ENCODE measurements around the gene TCF4. TPM values are rescaled to one million over a fixed set of nuclear protein-coding genes. Genes with fewer than 3 reads are reported as not detected.

The TCF4 gene
- total RNA-seq, 1 experiment from 2014 or later = 104 TPM

DNA sequence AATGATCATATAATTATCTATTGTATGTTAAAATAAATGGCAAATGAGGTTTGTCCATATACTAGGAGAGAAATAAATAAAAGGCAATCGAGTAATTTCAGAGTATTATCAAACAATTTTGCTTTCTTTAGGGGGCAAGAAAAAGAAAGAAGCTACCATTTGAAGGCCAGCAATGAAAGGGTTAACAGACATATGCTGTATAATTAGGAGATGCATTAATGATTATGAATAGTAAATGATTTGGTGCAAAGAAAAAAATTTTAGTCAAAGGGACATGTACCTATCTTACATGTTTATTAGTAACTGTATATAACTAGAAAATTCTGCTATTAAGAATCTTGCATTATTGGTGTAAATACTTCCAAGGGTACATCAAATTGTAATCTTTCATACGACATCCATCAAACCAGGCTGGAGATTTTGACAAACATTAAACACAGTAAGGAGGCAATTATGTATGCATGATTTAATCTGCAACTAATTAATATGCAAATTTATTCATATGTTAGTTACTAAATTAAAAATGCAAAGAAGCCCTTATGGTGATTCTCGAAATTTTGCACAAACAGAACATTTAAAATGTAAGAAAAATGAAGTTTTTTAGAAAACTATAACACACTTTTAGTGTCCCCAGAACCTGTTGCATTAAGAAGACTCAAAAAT is 251.4 kb downstream of the TCF4 start:
- TF ChIP-seq ZBTB43 (CRISPR knock-in tag; IDR thresholded peaks at IDR 0.05) (no peak), TCF7 (CRISPR knock-in tag; IDR thresholded peaks at IDR 0.05; ENCODE audit: low read depth) (no peak), ZNF121 (CRISPR knock-in tag; IDR thresholded peaks at IDR 0.05) (no peak), ZNF232 (CRISPR knock-in tag; IDR thresholded peaks at IDR 0.05) (no peak), PREB (CRISPR knock-in tag; IDR thresholded peaks at IDR 0.05; ENCODE audit: borderline replicate concordance) (no peak), ZNF263 (CRISPR knock-in tag; IDR thresholded peaks at IDR 0.05; ENCODE audit: low read depth) (no peak), NFE2L1 (CRISPR knock-in tag; IDR thresholded peaks at IDR 0.05) (no peak), RELA (CRISPR knock-in tag; IDR thresholded peaks at IDR 0.05; ENCODE audit: borderline replicate concordance) (no peak), TP53 (CRISPR knock-in tag; IDR thresholded peaks at IDR 0.05) (no peak), ATF1 (CRISPR knock-in tag; IDR thresholded peaks at IDR 0.05) (no peak), NFYB (CRISPR knock-in tag; conservative IDR thresholded peaks at IDR 0.05; ENCODE audit: low read depth) (no peak), PRRX2 (CRISPR knock-in tag; IDR thresholded peaks at IDR 0.05) (no peak), JUN (CRISPR knock-in tag; IDR thresholded peaks at IDR 0.05) (no peak), NR3C1 (CRISPR knock-in tag; conservative IDR thresholded peaks at IDR 0.05; ENCODE audit: low read depth) (no peak)
- TF ChIP-seq, protein P1, sequence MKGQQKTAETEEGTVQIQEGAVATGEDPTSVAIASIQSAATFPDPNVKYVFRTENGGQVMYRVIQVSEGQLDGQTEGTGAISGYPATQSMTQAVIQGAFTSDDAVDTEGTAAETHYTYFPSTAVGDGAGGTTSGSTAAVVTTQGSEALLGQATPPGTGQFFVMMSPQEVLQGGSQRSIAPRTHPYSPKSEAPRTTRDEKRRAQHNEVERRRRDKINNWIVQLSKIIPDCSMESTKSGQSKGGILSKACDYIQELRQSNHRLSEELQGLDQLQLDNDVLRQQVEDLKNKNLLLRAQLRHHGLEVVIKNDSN (CRISPR knock-in tag; IDR thresholded peaks at IDR 0.05) = no peak
- TF ChIP-seq, protein P2, sequence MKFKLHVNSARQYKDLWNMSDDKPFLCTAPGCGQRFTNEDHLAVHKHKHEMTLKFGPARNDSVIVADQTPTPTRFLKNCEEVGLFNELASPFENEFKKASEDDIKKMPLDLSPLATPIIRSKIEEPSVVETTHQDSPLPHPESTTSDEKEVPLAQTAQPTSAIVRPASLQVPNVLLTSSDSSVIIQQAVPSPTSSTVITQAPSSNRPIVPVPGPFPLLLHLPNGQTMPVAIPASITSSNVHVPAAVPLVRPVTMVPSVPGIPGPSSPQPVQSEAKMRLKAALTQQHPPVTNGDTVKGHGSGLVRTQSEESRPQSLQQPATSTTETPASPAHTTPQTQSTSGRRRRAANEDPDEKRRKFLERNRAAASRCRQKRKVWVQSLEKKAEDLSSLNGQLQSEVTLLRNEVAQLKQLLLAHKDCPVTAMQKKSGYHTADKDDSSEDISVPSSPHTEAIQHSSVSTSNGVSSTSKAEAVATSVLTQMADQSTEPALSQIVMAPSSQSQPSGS (CRISPR knock-in tag; IDR thresholded peaks at IDR 0.05; ENCODE audit: borderline replicate concordance, low read depth) = no peak
- TF ChIP-seq, protein P3, sequence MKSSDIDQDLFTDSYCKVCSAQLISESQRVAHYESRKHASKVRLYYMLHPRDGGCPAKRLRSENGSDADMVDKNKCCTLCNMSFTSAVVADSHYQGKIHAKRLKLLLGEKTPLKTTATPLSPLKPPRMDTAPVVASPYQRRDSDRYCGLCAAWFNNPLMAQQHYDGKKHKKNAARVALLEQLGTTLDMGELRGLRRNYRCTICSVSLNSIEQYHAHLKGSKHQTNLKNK (CRISPR knock-in tag; IDR thresholded peaks at IDR 0.05) = no peak
- no peaks in the 10 kb centered on the region for H3K27me3 Mint-ChIP-seq (ENCODE audit: low read depth)
- H3K27ac Mint-ChIP-seq = no peak overlapping the region
- ChIA-PET CTCF (interaction anchor here (0.6 kb wide), 1 partner anchor 85 kb away, joined by 3 read pairs; no protein-coding TSS in a partner anchor), POLR2A (no interaction called here)
- H3K9me3 Mint-ChIP-seq = no peaks in the 10 kb centered on the region
- ATAC-seq (no peak), DNase-seq (ENCODE audit: low spot score) (no peak)
- H3K4me1 Mint-ChIP-seq = peaks cover 61% of the 10 kb centered on the region
- H3K4me3 Mint-ChIP-seq = no peak overlapping the region
- no peaks in the 10 kb centered on the region for H3K36me3 Mint-ChIP-seq

- Mint-ChIP-seq H3K4me3 (no peak overlapping the region), H3K27ac (no peak overlapping the region), H3K9me3 (no peaks in the 10 kb centered on the region), H3K27me3 (ENCODE audit: low read depth) (no peaks in the 10 kb centered on the region), H3K36me3 (no peaks in the 10 kb centered on the region), H3K4me1 (peaks cover 50% of the 10 kb centered on the region)
- TF ChIP-seq ZNF219 (CRISPR knock-in tag; IDR thresholded peaks at IDR 0.05; ENCODE audit: borderline replicate concordance) (no peak), ZNF396 (CRISPR knock-in tag; IDR thresholded peaks at IDR 0.05; ENCODE audit: borderline replicate concordance) (no peak)
- ChIA-PET CTCF (interaction anchor here (1.4 kb wide), 1 partner anchor 9 kb away, joined by 4 read pairs; no protein-coding TSS in a partner anchor), POLR2A (no interaction called here)
- ATAC-seq (no peak), DNase-seq (ENCODE audit: low spot score) (no peak)
Observed at GRCh38 chr18:55334875-55335274, 253.1 kb downstream of the TCF4 start.

Measured in WTC11 (cell line).